HepG2 (cell line): ENCODE measurements around the gene PLBD2. TPM values are rescaled to one million over a fixed set of nuclear protein-coding genes. Genes with fewer than 3 reads are reported as not detected.

ENCODE experiments used
- ATAC-seq: fragments of 200-7000 bp; cut with Tn5 transposase; 3 replicates; pipeline ENCODE4 v1.9.1; 2020; ENCODE audit warnings: mild to moderate bottlenecking, moderate library complexity
- BruUV-seq: library from RNA; stranded (reverse); fragments of 400-500 nt; replicated peaks from 2 replicates; lab custom pipeline; 2021; lab: Mats Ljungman, UMichigan
- CTCF ChIA-PET: fragments of 300-600 bp; formaldehyde crosslinking; extraction: SDS; loops from one replicate; lab custom pipeline; 2021; ENCODE audit warnings: low total read pairs, inconsistent platforms, low intra/inter-chr PET ratio; lab: Yijun Ruan, JAX
- POLR2A ChIA-PET: fragments of 350-600 bp; sonication (Branson Sonifier 250); formaldehyde crosslinking; loops from one replicate; lab custom pipeline; 2020; ENCODE audit warnings: antibody characterized with exemption, inconsistent platforms; lab: Yijun Ruan, JAX
- DNase-seq: peaks from one replicate; pipeline ENCODE4 v3.0.0-alpha.2; 2015; ENCODE audit warnings: low spot score
- FAIRE-seq: peaks from 3 replicates; lab custom pipeline; 2011; peaks lifted over from hg19 to GRCh38; lab: Jason Lieb, UNC
- H2AFZ ChIP-seq: one replicate; pipeline ENCODE4 v1.6.1; 2011; ENCODE audit warnings: low read length, inconsistent platforms
- H3K27ac ChIP-seq: fragments of 300-600 bp; 3 replicates; pipeline ENCODE4 v1.8.0; 2011; ENCODE audit warnings: mixed run types, mild to moderate bottlenecking, mixed read lengths, low read length, inconsistent platforms; ENCODE audit not compliant: insufficient read depth; ENCODE audit errors: extremely low read length
- H3K27me3 ChIP-seq, 2 experiments: fragments of 200-600 bp in 1 of 2; 2 replicates in 1 of 2; 3 replicates in 1 of 2; pipeline versions ENCODE4 v1.6.0 to v1.8.0; 2011; ENCODE audit warnings: low read length in 2 of 2, mild to moderate bottlenecking in 2 of 2, moderate library complexity in 2 of 2, inconsistent platforms in 1 of 2; ENCODE audit not compliant: insufficient read depth in 2 of 2, control insufficient read depth in 1 of 2
- H3K36me3 ChIP-seq, 2 experiments: fragments of 200-600 bp in 1 of 2; replicated peaks in 1 of 2; 2 replicates in 1 of 2; 3 replicates in 1 of 2; pipeline versions ENCODE4 v1.5.1 to v1.8.0; 2011; ENCODE audit warnings: low read length in 2 of 2, inconsistent platforms in 1 of 2; ENCODE audit not compliant: insufficient read depth in 2 of 2, control insufficient read depth in 1 of 2
- H3K4me1 ChIP-seq: 2 replicates; pipeline ENCODE4 v1.5.1; 2012; ENCODE audit warnings: low read length, inconsistent platforms; ENCODE audit not compliant: insufficient read depth
- H3K4me2 ChIP-seq: 2 replicates; pipeline ENCODE4 v1.6.0; 2011; ENCODE audit warnings: low read depth, low read length, inconsistent platforms
- H3K4me3 ChIP-seq, 3 experiments: fragments of 200-600 bp in 1 of 3; sonication (generic), shearing (Covaris generic) in 1 of 3; replicated peaks in 1 of 3; 2 replicates each; pipeline ENCODE4 v1.5.1; 2011 to 2016; ENCODE audit warnings: low read length in 3 of 3, inconsistent platforms in 2 of 3, low read depth in 2 of 3, mild to moderate bottlenecking in 2 of 3, control low read depth in 1 of 3, mixed read lengths in 1 of 3; ENCODE audit not compliant: insufficient read depth in 1 of 3
- H3K79me2 ChIP-seq: one replicate; pipeline ENCODE4 v1.6.1; 2011; ENCODE audit warnings: low read length, inconsistent platforms; ENCODE audit not compliant: insufficient read depth
- H3K9ac ChIP-seq: 2 replicates; pipeline ENCODE4 v1.6.0; 2011; ENCODE audit warnings: mild to moderate bottlenecking, low read depth, low read length, inconsistent platforms; ENCODE audit not compliant: insufficient read depth
- H3K9me3 ChIP-seq: 2 replicates; pipeline ENCODE4 v1.5.1; 2012; ENCODE audit warnings: mild to moderate bottlenecking, low read length
- H4K20me1 ChIP-seq: 2 replicates; pipeline ENCODE4 v1.6.0; 2011; ENCODE audit warnings: inconsistent platforms, mild to moderate bottlenecking, low read length, moderate library complexity; ENCODE audit not compliant: insufficient read depth
- CSRNP2 ChIP-seq: sonication (generic); formaldehyde crosslinking; conservative IDR thresholded peaks from 2 replicates; pipeline ENCODE4 v1.8.0; 2022; ENCODE audit warnings: low read depth, missing genetic modification reagents
- HBP1 ChIP-seq: IDR thresholded peaks from 2 replicates; pipeline ENCODE4 v1.6.1; 2016; ENCODE audit warnings: low read depth, control low read depth
- IRF2 ChIP-seq: IDR thresholded peaks from 2 replicates; pipeline ENCODE4 v1.6.1; 2018; ENCODE audit warnings: missing genetic modification reagents, missing compliant biosample characterization
- NFKBIZ ChIP-seq: IDR thresholded peaks from 2 replicates; pipeline ENCODE4 v1.6.1; 2018; ENCODE audit warnings: missing genetic modification reagents, missing compliant biosample characterization
- NFYB ChIP-seq: sonication (generic); formaldehyde crosslinking; IDR thresholded peaks from 2 replicates; pipeline ENCODE4 v1.4.0; 2020; ENCODE audit warnings: missing genetic modification reagents
- RBM39 ChIP-seq: fragments of 200-400 bp; formaldehyde crosslinking; IDR thresholded peaks from one replicate; pipeline ENCODE4 v1.6.1; 2018; ENCODE audit warnings: antibody characterized with exemption, mild to moderate bottlenecking, low read depth, low read length; ENCODE audit not compliant: poor library complexity, severe bottlenecking
- SNAPC5 ChIP-seq: sonication (generic); formaldehyde crosslinking; IDR thresholded peaks from 2 replicates; pipeline ENCODE4 v1.8.1; 2023; ENCODE audit warnings: mild to moderate bottlenecking, missing genetic modification reagents, borderline replicate concordance
- TBP ChIP-seq: sonication (generic); formaldehyde crosslinking; IDR thresholded peaks from 2 replicates; pipeline ENCODE4 v1.5.0; 2020; ENCODE audit warnings: missing genetic modification reagents
- U2AF2 ChIP-seq: fragments of 200-400 bp; formaldehyde crosslinking; IDR thresholded peaks from 2 replicates; pipeline ENCODE4 v1.6.1; 2017; ENCODE audit warnings: low read depth, mild to moderate bottlenecking, low read length
- ZNF276 ChIP-seq: sonication (generic); formaldehyde crosslinking; IDR thresholded peaks from 2 replicates; pipeline ENCODE4 v1.4.0; 2020; ENCODE audit warnings: mild to moderate bottlenecking, low read depth, missing genetic modification reagents
- WGBS: methylation state at CpG from one replicate; pipeline ENCODE4 v1.1.6; 2017; ENCODE audit warnings: low lambda C conversion rate; 5-methylcytosine and 5-hydroxymethylcytosine counted together
- in situ Hi-C: cut with HindIII; loops from 2 replicates; pipeline ENCODE4 v1.10.0; 2017; ENCODE audit warnings: low pct_unique_long_range_greater_than_20kb; ENCODE audit not compliant: extremely low pct_ligation_motif_present
- intact Hi-C: fragments of 100-400 bp; cut with micrococcal nuclease; formaldehyde crosslinking; loops from one replicate; pipeline ENCODE4 v1.10.0; 2022; ENCODE audit not compliant: unreplicated experiment
- polyA plus RNA-seq, 8 experiments: library from polyadenylated mRNA; depleted of rRNA in 3 of 8; stranded (reverse) in 7 of 8; unstranded in 1 of 8; fragments of >200 nt; fragmentation: Illumina TruSeq in 4 of 8; extraction: Trizol in 4 of 8; gene quantifications; 2 replicates each; pipeline versions ENCODE4 v1.2.1 to v1.2.3, GENCODE V29; 2011 to 2016; ENCODE audit warnings: low read depth in 4 of 8, missing spikeins in 1 of 8, mixed read lengths in 1 of 8; ENCODE audit not compliant: insufficient read depth in 1 of 8
- total RNA-seq, 5 experiments: library from RNA; depleted of rRNA; stranded (reverse); fragments of >200 nt; fragmentation: Illumina TruSeq; extraction: Trizol; gene quantifications; 2 replicates each; pipeline ENCODE4 v1.2.3, GENCODE V29; 2016; ENCODE audit warnings: low read depth in 1 of 5
- TF ChIP-seq, protein P1 (sequence below): sonication (generic); formaldehyde crosslinking; IDR thresholded peaks from 2 replicates; pipeline ENCODE4 v1.4.0; 2020; ENCODE audit warnings: missing genetic modification reagents, mild to moderate bottlenecking, borderline replicate concordance

The PLBD2 gene
- total and polyA plus RNA-seq, 2 of the 13 experiments (the other 11 are each of a cell fraction or from before 2014, with no cell fraction given), result 6.7 to 8.5 TPM

- Histone ChIP-seq H3K27ac (no peak overlapping the region), H3K4me1 (0 out of 2 replicates have a peak, but pooled peaks cover 13% of the 10 kb centered on the region), H3K27me3 (peaks cover 6 to 16% of the 10 kb centered on the region in 2 experiments; a peak in 4 of 5 replicates), H3K9ac (no peak overlapping the region), H3K4me2 (no peak overlapping the region), H3K79me2 (no peaks in the 10 kb centered on the region), H3K4me3 (no peak overlapping the region), H3K36me3 (no peaks in the 10 kb centered on the region), H2AFZ (no peak overlapping the region), H3K9me3 (no peaks in the 10 kb centered on the region), H4K20me1 (no peaks in the 10 kb centered on the region)
- DNase-seq (no peak), ATAC-seq (no peak), FAIRE-seq (no peak)
- in situ Hi-C loops (no loop called here), intact Hi-C loops (no loop called here)
- ChIA-PET CTCF (no interaction called here), POLR2A (no interaction called here)
- no TSS peak for BruUV-seq
- WGBS, result 52% methylated on average over 2 of the region's 2 CpGs
- no peak for TF ChIP-seq NFYB (CRISPR knock-in tag)
- TF ChIP-seq HBP1 (CRISPR knock-in tag), result no peak
- TF ChIP-seq TBP (CRISPR knock-in tag), result no peak
- no peak for TF ChIP-seq U2AF2
- no peak for TF ChIP-seq NFKBIZ (CRISPR knock-in tag)
- TF ChIP-seq, protein P1, sequence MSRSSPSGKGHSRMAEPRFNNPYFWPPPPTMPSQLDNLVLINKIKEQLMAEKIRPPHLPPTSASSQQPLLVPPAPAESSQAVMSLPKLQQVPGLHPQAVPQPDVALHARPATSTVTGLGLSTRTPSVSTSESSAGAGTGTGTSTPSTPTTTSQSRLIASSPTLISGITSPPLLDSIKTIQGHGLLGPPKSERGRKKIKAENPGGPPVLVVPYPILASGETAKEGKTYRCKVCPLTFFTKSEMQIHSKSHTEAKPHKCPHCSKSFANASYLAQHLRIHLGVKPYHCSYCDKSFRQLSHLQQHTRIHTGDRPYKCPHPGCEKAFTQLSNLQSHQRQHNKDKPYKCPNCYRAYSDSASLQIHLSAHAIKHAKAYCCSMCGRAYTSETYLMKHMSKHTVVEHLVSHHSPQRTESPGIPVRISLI (CRISPR knock-in tag), result no peak
- TF ChIP-seq CSRNP2 (CRISPR knock-in tag), result no peak
- TF ChIP-seq ZNF276, result no peak
- no peak for TF ChIP-seq SNAPC5 (CRISPR knock-in tag)
- TF ChIP-seq IRF2, result no peak
- no peak for TF ChIP-seq RBM39
Measured at GRCh38 chr12:113347892-113348291, 10.5 kb upstream of the PLBD2 start.
